Ovary (tissue), 3 donors: Measurements from ENCODE around the gene CREB3L1.

ENCODE experiments used
- CTCF ChIP-seq, 3 donors: fragments of 450-650 bp in 2 of 3; fragments of 200-600 bp in 1 of 3; IDR thresholded peaks; one replicate each; pipeline versions ENCODE4 v1.5.1 to v1.8.0; 2016 to 2022; ENCODE audit warnings: antibody characterized with exemption in 3 of 3, mild to moderate bottlenecking in 1 of 3
- EP300 ChIP-seq: sonication (generic); formaldehyde crosslinking; IDR thresholded peaks from one replicate; pipeline ENCODE4 v1.6.1; 2017; ENCODE audit warnings: antibody characterized with exemption
- POLR2A ChIP-seq: fragments of 450-650 bp; IDR thresholded peaks from one replicate; pipeline ENCODE4 v1.6.1; 2017; ENCODE audit warnings: antibody characterized with exemption, mild to moderate bottlenecking, moderate library complexity
- donor health status: DM: no; HTN: no; CAD: no.

DNA sequence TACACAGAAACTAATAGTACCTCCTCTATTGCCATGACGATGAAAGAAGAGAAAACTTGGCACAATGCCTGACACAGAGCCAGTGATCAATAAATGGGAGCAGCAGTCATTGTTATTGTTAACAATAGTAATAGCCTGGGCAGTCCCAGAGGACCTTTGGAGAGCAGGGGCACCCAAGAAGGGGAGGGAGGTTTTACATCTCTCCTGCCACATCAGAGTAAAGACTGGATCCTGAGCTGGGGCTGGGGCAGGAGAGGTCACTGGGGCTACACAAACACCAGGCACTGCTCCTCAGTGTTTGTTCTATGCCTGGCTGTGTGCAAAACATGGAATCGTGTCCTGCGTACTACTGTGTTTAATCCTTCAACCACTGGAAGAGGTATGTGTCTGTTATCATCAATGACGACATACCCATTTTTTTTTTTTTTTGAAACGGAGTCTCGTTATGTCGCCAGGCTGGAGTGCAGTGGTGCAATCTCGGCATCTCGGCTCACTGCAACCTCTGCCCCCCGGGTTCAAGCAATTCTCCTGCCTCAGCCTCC, 25.0 kb upstream of the CREB3L1 start:
- TF ChIP-seq POLR2A (no peak), CTCF (IDR thresholded peaks at IDR 0.05) (no peak), EP300 (no peak)
